Amygdala (tissue), 56 donors: ENCODE results near the gene MCF2L2.

Experiments used
- DNase-seq, 56 donors: peaks; one replicate each; lab custom pipeline; 2025; lab: John Stamatoyannopoulos, UW

MCF2L2 gene

DNA sequence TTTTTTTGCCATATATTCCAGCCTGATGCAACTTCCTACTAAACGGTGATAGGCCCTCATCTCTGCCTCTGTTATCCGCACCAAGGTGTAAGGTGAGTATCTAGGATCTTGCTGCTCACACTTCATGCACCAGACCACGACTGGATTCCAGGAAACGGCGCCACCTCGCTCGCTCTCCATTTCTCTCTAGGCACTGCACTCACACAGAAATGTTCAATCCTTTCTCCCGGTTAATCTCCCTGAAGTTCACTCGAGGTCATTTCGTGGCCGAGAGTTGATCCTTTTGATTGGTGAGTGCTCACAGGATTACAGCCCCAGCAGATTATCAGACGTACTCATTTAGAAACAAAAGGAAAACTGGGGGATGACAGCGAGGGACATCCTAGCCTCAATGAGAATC, 28.1 kb downstream of the MCF2L2 start:
- DNase-seq: no peak

DNA sequence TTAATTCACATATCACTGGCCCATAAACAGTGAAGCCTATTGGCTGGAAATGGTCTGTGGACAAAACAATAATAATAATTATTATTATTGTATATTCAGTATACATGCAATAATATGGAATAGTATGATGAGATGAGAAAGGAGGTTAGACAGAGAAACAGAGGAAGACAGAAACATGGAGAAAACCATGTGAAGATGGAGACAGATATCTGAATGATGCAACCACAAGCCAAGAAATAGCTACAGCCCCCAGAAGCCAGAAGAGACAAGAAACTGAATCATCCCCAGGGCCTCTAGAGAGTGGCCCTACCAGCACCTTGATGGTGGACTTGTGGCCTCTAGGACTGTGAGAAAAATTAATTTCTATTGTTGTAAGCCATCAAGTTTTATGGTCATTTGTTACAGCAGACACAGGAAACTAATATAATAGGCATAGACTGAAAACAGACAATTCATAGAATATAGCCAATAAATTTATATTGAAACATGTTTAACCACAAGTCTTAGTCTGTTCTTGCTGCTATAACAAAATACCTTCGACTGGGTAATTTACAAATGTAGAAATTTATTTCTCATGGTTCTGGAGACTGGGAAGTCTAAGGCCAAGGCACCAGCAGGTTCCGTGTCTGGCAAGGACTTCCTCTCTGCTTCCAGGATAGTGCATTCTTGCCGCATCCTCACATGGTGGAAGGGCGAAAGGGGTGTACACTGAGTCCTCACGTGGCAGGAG, 31.6 kb downstream of the MCF2L2 start:
- no peak for DNase-seq

DNA sequence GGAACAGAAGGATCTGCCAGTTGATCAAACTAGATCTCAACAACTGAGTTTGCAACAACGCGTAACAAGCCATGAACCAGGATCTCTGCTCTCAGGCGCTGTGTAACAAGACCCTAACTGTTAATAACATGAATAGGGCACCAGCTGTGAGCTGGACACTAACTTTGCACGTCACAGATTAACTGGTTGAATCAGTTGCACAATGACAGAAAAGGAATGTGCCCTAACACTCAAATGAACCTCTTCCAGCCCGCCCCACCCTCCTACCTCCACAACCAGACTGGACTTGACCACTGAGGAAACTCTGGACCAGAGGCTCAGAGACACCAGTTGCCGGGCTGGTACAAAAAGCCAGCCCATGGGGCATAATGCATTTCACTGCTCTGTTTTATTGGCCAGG, 34.3 kb downstream of the MCF2L2 start:
- no peak for DNase-seq

DNA sequence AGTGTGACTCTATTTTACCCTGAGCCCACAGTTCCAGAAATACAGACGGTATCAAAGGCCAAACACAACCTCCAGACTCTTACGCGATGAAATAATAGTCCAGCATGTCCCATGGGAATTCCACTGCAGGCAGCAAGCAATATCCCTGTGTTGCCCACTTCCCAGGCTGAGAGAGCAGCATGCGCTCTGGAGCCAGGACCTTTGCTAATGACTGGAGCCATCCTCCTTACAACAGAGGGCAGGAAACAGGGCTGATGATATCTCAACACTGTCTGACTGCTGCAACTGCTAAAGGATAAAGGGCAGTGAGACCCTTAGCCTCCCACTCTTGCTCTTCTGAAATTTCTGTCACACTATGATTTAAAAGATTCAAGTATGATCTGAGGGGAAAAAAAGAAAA, 34.8 kb downstream of the MCF2L2 start:
- no peak for DNase-seq

DNA sequence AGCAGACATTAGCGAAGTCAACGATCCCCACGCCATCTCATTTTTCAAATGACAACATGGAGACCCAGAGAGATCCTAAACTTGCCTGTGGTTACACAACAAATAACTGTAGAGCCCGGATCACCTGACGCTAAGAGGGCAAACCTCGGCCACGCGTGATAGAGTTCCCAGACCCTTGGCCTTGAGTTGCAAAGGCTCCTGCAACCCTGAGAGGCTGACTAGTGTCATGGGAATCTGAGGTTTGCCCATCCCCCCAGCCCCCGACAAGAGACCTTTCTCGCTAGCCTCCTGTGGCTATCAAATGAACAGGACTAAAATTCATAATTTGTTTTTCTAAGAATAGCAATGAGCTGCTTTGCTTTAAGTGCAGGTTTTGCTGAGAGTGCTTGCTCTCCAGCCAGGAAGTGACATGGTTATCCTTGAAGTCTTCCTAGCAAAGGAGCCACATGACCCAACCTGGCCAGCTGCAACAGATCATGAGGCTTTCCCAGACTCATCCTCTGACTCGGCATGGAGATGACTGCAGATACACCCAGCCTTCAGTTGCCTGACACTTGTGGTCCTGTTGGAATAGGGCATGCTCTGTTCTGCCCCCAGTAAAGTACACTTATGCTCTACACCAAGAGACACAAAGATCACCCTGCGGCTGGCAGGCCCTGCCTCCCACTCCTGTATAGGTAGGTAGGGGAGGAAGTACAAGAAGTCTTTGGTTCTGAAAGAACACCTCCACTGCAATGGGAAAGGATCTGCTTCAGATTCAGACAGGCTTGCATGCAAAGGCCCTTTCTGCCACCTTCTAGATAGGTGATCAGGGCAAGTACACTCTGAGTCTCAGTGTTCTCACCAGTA, 36.0 kb downstream of the MCF2L2 start:
- no peak for DNase-seq

DNA sequence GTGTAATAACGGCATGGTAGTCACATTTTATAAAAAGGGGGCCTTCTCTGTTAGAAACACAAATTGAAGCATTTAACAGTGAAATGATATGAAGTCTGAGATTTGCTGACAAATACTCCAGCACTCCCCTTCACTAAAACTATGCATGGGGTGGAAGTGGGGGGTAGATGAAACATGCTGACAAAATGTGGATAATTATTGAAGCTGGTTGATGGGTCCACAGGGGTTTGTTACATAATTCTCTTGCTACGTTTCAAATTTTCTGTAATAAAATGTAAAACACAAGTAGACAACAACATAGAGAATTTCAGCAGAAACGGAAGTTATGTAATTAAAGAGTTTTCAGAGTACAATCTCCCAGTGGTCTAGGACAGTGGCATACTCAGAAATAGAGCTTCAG, 37.0 kb downstream of the MCF2L2 start:
- DNase-seq: no peak

DNA sequence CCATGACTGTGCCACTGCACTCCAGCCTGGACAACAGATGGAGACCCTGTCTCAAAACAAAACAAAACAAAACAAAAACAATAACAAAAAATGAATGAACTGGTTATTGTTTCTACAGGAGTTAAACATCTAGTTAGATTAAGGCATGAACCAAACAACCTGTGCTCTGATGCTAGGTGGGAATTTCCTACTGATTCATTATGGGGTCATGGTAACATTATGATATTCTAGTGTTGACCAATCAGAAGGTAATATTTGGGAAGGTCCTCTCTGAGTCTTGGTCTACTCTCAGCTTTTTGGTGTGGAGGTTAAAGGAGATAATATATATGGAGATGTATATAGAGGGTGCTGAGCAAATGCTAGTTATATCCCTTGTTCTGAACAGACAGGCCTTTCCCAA, 37.6 kb downstream of the MCF2L2 start:
- no peak for DNase-seq

DNA sequence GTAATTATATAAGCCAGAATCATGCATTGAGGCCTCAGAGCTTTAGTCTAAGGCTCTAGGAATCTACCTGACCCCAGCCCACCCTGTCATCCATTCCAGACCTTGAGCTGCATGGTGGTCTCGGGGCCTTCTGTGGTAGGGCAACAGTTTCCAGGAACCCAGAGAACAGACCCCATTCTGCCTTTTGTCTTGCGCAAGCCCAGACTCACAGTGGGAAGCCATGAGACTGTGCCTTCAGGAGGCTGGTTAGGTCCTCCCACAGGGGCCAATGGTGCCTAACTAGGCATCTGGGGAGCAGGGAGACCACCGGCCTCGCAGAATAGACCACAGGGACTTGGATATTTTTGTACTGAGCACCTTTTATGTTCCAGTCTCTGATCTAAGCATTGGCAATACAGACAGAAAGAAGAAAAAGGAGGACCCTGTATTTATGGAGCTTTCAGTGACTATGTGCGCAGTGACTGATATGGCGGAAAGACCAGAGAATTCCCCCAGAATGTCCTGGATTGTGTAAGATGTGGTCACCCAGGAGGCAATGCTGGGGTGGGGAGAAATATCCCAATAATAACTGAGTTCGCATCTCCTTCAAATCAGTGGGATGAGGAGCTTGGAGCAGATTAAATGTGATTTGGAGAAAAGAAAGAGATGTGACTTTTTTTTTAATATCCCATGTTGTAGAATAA, 40.1 kb downstream of the MCF2L2 start:
- no peak for DNase-seq

DNA sequence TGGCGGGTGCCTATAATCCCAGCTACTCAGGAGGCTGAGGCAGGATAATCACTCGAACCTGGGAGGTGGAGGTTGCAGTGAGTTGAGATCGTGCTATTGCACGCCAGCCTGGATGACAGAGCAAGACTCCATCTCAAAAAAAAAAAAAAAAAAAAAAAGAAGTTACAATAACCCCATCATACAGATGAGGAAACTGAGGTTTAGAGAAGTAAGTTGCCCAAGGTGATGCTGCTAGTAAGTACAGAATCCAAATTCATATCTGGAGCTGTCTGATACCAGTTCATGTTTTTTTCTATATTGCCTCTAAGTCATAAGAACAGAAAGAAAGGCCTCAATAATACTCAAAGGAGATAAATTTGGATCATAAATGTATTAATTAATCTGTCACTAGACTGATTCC, 40.6 kb downstream of the MCF2L2 start:
- DNase-seq: no peak

DNA sequence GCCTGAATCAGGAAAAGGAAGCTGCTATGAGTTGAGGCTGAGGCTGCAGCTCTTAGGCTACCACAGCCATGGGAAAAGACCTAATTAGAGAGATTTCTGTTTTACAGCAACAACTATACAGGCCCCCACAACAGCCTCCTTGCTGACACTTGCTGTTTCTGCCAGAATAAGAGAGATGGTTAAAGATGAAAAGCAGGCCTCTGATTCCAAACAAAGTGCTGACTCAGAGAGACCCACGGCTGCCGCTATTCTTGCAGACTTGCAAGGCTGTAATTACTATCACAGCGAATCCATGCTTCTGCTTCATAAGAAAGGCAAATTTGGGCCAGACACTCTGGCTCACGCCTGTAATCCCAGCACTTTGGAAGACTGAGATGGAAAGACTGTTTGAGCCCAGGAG, 41.8 kb downstream of the MCF2L2 start:
- peak in 22 of 56 donors; percentile 5 to 54 (median 22) for DNase-seq

DNA sequence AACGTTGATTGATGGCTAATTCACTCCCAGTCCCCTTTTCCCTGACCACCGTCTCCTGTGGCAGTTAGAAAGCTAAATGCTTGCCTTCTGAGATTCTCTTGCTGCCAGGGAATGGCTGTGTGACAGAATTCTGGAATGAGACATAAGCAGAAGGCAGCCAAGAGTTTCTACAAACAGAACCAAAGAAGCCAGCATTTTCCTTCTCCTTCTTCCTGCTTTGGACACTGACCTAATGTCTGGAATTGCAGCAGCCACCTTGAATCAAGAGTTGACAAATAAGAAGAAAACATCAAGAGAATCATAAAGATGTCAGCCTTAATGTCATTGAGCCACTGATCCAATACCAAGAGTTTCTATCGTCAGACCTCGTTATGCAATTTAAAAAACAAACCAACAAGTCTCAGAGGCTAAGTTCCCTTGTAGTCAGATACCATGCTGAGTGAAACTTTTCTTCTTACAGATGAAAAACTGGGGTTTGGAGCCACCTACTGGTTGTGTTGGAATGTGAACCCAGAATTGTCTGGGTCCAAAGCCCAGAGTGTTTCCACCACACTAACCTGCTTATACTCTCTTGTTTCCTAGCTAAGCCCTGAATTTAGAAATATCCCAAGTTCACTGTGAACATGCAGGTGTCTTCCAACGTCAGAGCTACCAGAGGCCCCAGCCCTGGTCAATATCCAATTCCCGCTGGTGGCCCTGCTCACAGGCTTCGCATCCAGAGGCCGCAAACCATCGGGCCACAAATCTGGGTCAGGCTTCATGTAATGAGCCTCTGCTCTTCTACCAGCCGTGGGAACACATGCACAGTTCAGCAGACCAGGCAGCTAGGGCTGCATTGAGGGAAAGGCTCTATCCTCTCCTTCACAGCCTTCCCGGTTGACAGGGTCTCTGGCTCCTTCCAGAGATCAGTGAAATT, 42.5 kb downstream of the MCF2L2 start:
- DNase-seq: peak in 24 of 56 donors; percentile 8 to 76 (median 28)

DNA sequence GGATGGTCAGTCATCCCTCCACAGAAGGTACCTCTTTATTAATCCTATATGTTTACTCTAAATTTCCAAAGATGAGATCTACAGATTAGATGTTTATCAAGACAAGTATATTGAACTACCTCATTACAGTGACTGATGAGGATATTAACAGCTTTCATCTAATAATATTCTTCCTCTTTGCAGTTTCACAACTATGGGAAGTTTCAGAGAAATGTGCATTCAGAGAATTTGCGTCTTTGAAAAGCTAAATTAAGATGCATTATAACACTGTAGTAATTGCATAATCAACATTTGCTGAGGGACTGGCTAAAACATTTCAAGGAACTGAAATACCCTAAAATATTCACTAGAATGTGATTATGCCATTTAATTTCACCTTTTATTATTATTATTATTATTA, 46.7 kb downstream of the MCF2L2 start:
- DNase-seq: no peak

DNA sequence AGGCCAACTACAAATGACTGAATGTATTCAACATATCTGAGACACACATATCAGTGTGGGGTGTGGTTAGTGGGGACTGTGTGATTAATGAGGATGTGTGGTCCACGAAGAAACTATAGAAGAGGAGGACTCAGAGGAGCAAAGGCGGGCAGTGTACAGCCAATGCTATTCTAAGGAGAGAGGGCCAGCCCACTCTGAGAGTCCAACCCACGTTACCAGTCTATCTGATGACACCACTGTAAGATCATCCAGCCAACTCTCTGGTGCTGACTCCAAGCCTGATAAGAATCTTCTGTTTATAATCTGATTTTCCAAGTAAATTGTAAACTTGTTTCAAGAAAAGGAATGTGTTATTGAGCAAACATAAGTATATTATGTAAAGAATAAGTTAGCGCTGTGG, 47.2 kb downstream of the MCF2L2 start:
- no peak for DNase-seq

DNA sequence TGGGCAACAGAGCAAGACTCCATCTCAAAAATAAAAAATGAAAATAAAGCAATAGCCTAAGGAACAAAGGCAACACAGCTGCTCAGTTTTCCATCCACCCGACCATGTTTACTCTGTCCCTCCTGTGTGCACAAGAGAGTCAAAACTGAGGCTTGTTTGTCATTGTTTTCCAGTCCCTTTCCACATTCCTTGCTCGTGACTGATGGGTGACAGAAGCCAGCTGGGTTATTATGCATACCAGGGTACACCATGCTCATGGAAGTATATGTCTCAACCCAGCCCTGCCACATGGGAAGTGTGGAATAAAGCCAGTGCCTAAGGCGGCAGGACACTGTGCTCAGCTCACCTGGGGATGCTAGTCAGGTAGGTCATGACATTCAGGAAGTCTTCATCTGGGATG, 49.5 kb downstream of the MCF2L2 start:
- DNase-seq: no peak

DNA sequence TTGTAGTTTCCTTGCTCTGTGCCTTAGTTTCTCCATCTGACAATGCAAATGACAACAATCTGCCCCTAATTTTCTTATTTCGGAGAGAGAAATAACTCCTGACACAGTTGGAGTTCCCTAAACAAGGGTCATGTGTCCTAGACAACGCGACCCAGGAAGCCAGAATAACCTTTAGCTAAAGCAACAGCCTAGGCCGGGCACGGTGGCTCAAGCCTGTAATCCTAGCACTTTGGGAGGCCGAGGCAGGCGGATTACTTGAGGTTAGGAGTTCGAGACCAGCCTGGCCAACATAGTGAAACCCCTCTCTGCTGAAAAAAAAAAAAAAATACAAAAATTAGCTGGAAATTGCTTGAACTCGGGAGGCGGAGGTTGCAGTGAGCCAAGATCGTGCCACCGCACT, 49.9 kb downstream of the MCF2L2 start:
- DNase-seq: no peak

DNA sequence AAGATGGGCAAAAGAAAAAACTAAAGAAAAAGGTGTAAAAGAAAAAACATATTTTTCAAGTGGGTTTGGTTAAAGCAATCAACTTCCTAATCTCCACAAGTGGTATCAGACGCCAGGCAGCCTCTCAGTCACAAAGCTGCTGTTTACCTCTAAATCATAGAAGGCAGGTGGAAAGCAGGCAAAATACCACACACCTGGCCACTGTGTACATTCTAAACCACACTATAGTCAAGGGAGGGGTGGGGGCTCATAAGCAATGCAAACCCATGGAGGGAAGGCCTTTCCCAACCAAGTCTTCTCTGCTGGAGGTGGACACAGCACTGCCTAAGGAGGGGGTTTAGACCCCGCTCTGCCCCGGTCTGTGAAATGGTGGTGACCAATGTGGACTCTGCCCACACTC, 50.4 kb downstream of the MCF2L2 start:
- DNase-seq: no peak

DNA sequence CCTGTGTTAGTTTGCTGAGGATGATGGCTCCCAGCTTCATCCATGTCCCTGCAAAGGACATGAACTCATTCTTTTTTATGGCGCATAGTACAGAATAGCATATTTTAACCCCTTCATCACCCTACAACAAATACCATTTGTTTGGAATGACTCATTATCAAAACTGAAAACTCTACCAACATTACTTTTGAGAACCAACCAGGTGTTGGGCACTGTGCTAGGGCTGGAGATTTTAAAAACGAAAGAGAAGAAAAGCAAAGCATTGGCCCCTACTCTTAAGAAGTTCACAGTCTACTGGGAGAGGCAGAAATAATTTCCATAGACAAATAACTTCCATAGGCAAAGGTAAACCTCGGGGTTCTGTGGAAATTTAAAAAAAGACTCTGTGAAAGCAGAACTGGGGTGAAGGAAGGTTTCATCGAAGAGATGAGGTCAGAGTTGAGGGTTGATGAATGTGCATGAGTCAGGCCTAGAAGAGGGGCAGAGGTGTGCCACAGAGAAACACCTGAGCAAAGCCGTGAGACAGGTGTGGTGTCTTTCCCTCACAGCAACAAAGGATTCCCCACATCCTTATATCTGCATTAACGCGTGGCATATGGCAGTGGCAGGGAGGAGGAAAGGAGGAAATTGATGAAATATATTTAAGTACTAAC, 51.0 kb downstream of the MCF2L2 start:
- no peak for DNase-seq

DNA sequence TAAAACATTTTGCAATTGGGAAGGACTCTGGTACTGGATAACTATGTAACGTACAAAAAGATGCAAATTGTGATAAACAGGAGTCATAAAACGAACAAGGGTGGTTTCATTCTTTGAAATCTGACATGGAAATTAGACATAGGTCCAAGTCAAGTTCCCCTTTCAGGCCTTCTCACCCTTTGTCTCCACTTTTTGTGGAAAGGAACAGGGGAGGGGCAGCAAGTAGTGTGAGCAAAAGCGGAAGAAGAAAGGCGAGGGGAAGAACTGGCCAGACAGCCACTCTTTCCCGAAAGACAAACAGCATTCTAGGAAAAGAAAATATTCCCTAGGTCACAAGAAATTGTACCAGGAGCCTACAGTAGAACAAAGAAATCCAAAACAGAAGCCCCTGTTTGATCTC, 52.6 kb downstream of the MCF2L2 start:
- peak in 3 of 56 donors; percentile 2 to 31 (median 9) for DNase-seq

DNA sequence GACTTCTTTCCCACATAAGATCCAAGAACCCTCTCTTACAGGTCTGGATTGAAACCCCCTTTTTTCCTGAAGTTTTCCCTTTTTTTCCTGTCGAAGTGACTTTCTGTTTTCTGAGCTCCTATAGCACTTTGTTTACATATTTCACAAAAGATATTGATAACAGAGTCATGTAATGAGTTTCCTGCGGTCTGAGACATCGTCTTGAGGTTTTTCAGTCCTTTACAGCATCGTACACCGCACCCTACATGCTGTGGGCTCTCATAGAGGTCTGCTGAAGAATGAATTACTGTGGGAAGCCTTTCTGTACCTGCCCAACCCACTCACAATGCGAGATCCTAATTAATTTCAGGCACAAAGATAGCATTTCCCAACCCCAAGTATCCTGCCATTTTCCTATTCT, 53.1 kb downstream of the MCF2L2 start:
- no peak for DNase-seq

DNA sequence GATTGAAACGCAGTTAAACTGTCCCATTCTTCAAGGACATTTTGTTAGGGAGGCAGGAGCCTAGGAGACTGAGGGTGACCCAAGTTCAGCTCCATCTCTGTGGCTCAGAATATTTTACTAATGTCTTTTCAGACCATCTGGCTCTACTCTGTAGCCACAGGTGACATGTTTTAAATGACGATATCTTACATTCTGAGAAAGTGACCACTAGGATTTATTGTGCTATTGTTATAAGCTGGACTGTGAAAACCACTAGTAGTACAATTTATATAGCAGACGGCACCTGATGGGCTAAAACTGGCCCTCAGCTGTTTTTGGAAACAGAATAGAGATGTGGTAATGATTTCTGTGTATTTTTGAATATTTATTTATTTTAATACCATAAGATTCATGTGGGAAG, 55.5 kb downstream of the MCF2L2 start:
- DNase-seq: no peak
